ENCODE results near the gene CDH10. TPM values are rescaled to one million over a fixed set of nuclear protein-coding genes. Genes with fewer than 3 reads are reported as not detected.

Gene CDH10
- polyA plus RNA-seq, 6 donors from 2014 or later, result not detected

- ATAC-seq (ENCODE audit: low read depth in 2 of 2), result no peak
- Mint-ChIP-seq H3K9me3 (peaks cover 0 to 12% (median 4%) of the 10 kb centered on the region in 7 donors), H3K27ac (no peak overlapping the region)
Measured at GRCh38 chr5:24585751-24586150, 59.0 kb downstream of the CDH10 start.

GRCh38 chr5:24571302-24571701, 73.5 kb downstream of the CDH10 start:
- Mint-ChIP-seq H3K27ac (no peak overlapping the region), H3K4me3 (no peak overlapping the region), H3K4me1 (no peaks in the 10 kb centered on the region), H3K9me3 (peaks cover 0 to 5% (median 3%) of the 10 kb centered on the region in 7 donors), H3K27me3 (no peaks in the 10 kb centered on the region), H3K36me3 (no peaks in the 10 kb centered on the region)
- ATAC-seq (ENCODE audit: low read depth in 2 of 2) (no peak), DNase-seq (no peak)

More at GRCh38 chr5:24585751-24586150, 59.0 kb downstream of the CDH10 start:
- Mint-ChIP-seq H3K36me3 (no peaks in the 10 kb centered on the region), H3K4me3 (no peak overlapping the region), H3K4me1 (no peaks in the 10 kb centered on the region), H3K27me3 (no peaks in the 10 kb centered on the region)
- no peak for DNase-seq

- Mint-ChIP-seq H3K27me3 (no peaks in the 10 kb centered on the region), H3K27ac (no peak overlapping the region), H3K4me1 (no peaks in the 10 kb centered on the region), H3K36me3 (no peaks in the 10 kb centered on the region), H3K4me3 (no peak overlapping the region), H3K9me3 (peaks cover 0 to 5% (median under 1%) of the 10 kb centered on the region in 7 donors)
- no peak for ATAC-seq (ENCODE audit: low read depth in 2 of 2)
- no peak for DNase-seq
Measured at GRCh38 chr5:24566933-24567332, 77.8 kb downstream of the CDH10 start.

DNA sequence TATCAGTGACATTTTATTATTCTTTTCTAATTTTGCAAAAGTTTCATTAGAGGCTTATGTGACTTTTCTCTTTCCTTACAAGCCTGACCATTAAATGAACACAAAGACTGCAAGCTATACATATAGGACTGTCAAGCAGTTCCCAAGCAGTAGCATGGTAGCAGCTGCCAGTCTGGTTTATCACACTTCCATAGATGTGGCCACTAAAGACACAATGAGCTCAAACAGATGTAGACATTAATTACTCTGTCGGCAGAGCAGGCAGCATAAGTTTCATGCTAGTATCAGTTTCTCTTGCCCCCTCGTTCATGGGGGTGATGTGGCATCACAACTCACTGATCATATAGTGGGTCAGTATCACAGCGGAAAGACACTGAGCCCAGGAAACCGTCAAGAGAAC, 89.5 kb downstream of the CDH10 start:
- no peak for DNase-seq
- Mint-ChIP-seq H3K4me1 (no peaks in the 10 kb centered on the region), H3K27ac (no peak overlapping the region), H3K4me3 (no peak overlapping the region), H3K27me3 (no peaks in the 10 kb centered on the region), H3K36me3 (no peaks in the 10 kb centered on the region), H3K9me3 (peaks cover 0 to 5% (median 0%) of the 10 kb centered on the region in 7 donors)
- ATAC-seq (ENCODE audit: low read depth in 2 of 2), result no peak

- H3K36me3 Mint-ChIP-seq, result no peaks in the 10 kb centered on the region
Measured at GRCh38 chr5:24547132-24547531, 97.6 kb downstream of the CDH10 start.

DNA sequence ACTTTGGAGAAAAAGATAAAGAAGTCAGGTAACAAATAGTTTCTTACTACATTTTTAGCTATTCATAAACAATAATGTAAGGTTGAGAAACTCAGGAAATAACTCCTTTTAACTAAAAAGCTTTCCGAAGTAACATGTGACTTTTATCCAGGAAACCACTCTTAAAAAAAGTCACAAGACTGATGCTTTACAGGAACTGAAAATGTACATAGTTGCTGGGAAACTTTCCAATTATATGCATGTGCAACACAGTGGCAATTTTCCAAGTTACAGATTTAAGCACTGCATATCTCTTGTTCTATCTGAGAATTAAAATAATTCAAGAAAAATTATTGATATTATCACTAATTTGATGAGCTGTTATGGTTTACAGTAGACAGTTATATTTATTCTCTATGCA, 105.2 kb downstream of the CDH10 start:
- H3K4me3 Mint-ChIP-seq, result no peak overlapping the region
- DNase-seq, result no peak
- H3K27ac Mint-ChIP-seq, result no peak overlapping the region
- H3K4me1 Mint-ChIP-seq, result no peaks in the 10 kb centered on the region
- no peaks in the 10 kb centered on the region for H3K27me3 Mint-ChIP-seq
- H3K36me3 Mint-ChIP-seq, result no peaks in the 10 kb centered on the region
- H3K9me3 Mint-ChIP-seq, result no peaks in the 10 kb centered on the region
- no peak for ATAC-seq (ENCODE audit: low read depth in 2 of 2)

More at GRCh38 chr5:24547132-24547531, 97.6 kb downstream of the CDH10 start:
- Mint-ChIP-seq H3K27ac (no peak overlapping the region), H3K9me3 (peaks cover 0 to 5% (median 2%) of the 10 kb centered on the region in 7 donors), H3K4me3 (no peak overlapping the region), H3K4me1 (no peaks in the 10 kb centered on the region), H3K27me3 (no peaks in the 10 kb centered on the region)
- DNase-seq, result no peak
- ATAC-seq (ENCODE audit: low read depth in 2 of 2), result no peak

- Mint-ChIP-seq H3K27me3 (no peaks in the 10 kb centered on the region), H3K9me3 (no peaks in the 10 kb centered on the region), H3K36me3 (no peaks in the 10 kb centered on the region), H3K27ac (no peak overlapping the region), H3K4me1 (no peaks in the 10 kb centered on the region), H3K4me3 (no peak overlapping the region)
- DNase-seq (no peak), ATAC-seq (ENCODE audit: low read depth in 2 of 2) (no peak)
Measured at GRCh38 chr5:24538346-24538745, 106.4 kb downstream of the CDH10 start.

DNA sequence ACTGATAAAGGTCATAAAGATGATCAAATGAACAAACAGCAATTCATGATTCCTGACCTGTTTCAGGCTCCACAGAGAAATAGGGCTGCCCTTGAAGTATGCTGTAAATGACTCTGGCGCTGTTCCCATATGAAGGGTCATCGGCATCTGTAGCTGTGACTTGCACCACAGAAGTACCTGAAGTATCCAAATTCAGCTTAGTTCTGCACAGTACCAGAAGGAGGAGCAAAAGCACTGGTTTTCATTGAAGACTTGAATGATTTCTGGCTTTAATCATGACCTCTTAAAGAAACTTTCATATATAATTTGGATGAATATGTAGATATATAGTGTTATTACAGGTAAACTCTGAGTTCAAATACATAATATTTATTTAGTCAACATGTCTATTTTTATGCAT, 109.1 kb downstream of the CDH10 start:
- Mint-ChIP-seq H3K9me3 (peaks cover 0 to 3% (median 0%) of the 10 kb centered on the region in 7 donors), H3K4me3 (no peak overlapping the region), H3K27ac (no peak overlapping the region), H3K27me3 (no peaks in the 10 kb centered on the region), H3K4me1 (no peaks in the 10 kb centered on the region), H3K36me3 (no peaks in the 10 kb centered on the region)
- no peak for DNase-seq
- ATAC-seq (ENCODE audit: low read depth in 2 of 2), result no peak

- peaks cover 0 to 3% (median 0%) of the 10 kb centered on the region in 7 donors for H3K9me3 Mint-ChIP-seq
- no peaks in the 10 kb centered on the region for H3K27me3 Mint-ChIP-seq
- ATAC-seq (ENCODE audit: low read depth in 2 of 2) (no peak), DNase-seq (no peak)
- no peak overlapping the region for H3K27ac Mint-ChIP-seq
- no peaks in the 10 kb centered on the region for H3K36me3 Mint-ChIP-seq
- H3K4me1 Mint-ChIP-seq, result no peaks in the 10 kb centered on the region
- H3K4me3 Mint-ChIP-seq, result no peak overlapping the region
Measured at GRCh38 chr5:24530906-24531305, 113.9 kb downstream of the CDH10 start.

- Mint-ChIP-seq H3K4me3 (no peak overlapping the region), H3K27ac (no peak overlapping the region), H3K4me1 (no peaks in the 10 kb centered on the region), H3K9me3 (peaks cover 0 to 1% (median 0%) of the 10 kb centered on the region in 7 donors), H3K27me3 (no peaks in the 10 kb centered on the region), H3K36me3 (no peaks in the 10 kb centered on the region)
- DNase-seq (no peak), ATAC-seq (ENCODE audit: low read depth in 2 of 2) (no peak)
Measured at GRCh38 chr5:24525414-24525813, 119.4 kb downstream of the CDH10 start.

DNA sequence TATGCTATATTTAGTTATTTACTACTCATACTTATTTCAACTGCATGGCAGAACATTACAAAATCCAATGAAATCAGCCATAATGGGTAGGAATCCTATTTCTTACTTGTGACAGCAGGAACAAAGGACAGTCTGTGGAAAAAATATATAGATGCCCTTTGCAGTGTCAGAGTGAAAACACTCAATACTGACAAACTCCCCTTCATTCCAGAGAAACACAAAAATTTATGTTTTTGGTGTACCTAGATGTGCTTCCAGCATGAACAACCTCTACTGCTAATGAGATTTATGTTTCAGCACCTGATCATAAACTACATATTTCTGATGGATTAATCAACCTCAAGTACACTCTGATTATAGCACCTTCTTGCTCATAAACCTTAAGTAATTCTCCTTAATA, 132.4 kb downstream of the CDH10 start:
- ATAC-seq (ENCODE audit: low read depth in 2 of 2), result no peak
- Mint-ChIP-seq H3K36me3 (no peaks in the 10 kb centered on the region), H3K4me3 (no peak overlapping the region), H3K27me3 (no peaks in the 10 kb centered on the region), H3K9me3 (peaks cover 0 to 9% (median 3%) of the 10 kb centered on the region in 7 donors), H3K27ac (no peak overlapping the region), H3K4me1 (no peaks in the 10 kb centered on the region)
- DNase-seq, result no peak

DNA sequence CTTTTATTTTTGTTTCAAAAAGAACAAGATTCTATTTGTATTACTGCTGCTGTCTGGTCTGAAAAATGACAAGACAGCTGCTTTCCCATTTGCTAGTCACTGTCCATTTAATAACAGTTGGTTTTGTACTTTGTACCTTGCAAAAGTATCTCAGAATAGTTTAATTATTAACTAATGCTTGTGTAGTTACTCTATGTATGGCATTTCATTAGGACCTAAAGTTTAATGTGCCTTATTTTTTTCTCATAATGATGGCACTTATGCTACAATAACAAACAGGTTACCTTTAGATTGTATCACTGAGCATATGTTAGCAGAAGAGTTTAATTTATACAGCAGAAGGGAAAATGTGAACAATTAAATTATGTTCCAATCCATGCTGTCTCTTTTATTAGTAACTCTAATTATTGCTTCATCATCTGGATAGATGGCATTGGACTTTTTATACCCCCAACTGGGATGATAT, 134.2 kb downstream of the CDH10 start:
- Mint-ChIP-seq H3K4me3 (no peak overlapping the region), H3K9me3 (peaks cover 0 to 7% (median 3%) of the 10 kb centered on the region in 7 donors), H3K27ac (no peak overlapping the region), H3K27me3 (no peaks in the 10 kb centered on the region), H3K4me1 (no peaks in the 10 kb centered on the region), H3K36me3 (no peaks in the 10 kb centered on the region)
- ATAC-seq (ENCODE audit: low read depth in 2 of 2) (no peak), DNase-seq (no peak)

DNA sequence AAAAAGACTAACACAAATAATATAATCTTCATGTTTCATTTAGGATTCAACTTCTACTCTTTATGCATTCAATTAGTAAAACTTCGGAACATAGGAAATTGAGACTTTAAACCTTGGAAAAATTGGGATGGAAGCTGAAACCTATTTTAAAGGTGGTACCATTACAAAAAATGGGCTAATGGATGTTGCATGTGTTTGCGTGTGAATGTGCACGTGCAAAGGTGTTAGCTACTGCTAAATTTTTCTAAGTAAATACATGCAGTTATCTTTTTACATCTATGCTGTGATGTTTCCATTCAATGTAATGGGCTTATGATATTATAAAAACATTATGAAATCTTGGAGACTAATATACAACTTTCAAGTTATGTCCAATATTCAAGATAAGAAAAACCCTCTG, 134.8 kb downstream of the CDH10 start:
- DNase-seq (no peak), ATAC-seq (ENCODE audit: low read depth in 2 of 2) (no peak)
- H3K9me3 Mint-ChIP-seq, result peaks cover 0 to 7% (median 2%) of the 10 kb centered on the region in 7 donors
- H3K4me3 Mint-ChIP-seq, result no peak overlapping the region
- H3K36me3 Mint-ChIP-seq, result no peaks in the 10 kb centered on the region
- no peaks in the 10 kb centered on the region for H3K27me3 Mint-ChIP-seq
- no peak overlapping the region for H3K27ac Mint-ChIP-seq
- no peaks in the 10 kb centered on the region for H3K4me1 Mint-ChIP-seq

DNA sequence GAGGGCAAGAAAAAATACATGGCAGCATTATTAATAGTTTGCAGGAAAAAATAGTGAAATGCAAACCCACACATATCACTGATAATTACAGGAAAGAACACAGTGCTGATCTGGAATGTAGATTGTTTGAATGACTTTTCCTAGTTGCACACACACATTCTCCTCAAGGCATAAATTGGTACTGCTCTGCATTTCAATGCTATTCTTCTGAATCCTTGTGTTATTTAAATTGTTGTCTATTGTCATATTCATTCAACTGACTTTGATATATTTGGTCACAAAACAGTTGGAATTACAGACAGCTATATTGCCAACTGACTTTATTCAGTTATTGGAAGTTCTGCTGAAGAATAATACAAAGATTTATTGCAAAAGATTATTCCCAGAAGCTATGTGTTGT, 139.5 kb downstream of the CDH10 start:
- Mint-ChIP-seq H3K36me3 (no peaks in the 10 kb centered on the region), H3K4me3 (no peak overlapping the region), H3K4me1 (no peaks in the 10 kb centered on the region), H3K27me3 (no peaks in the 10 kb centered on the region), H3K27ac (no peak overlapping the region), H3K9me3 (peaks cover 0 to 4% (median 0%) of the 10 kb centered on the region in 7 donors)
- DNase-seq, result no peak
- ATAC-seq (ENCODE audit: low read depth in 2 of 2), result no peak

DNA sequence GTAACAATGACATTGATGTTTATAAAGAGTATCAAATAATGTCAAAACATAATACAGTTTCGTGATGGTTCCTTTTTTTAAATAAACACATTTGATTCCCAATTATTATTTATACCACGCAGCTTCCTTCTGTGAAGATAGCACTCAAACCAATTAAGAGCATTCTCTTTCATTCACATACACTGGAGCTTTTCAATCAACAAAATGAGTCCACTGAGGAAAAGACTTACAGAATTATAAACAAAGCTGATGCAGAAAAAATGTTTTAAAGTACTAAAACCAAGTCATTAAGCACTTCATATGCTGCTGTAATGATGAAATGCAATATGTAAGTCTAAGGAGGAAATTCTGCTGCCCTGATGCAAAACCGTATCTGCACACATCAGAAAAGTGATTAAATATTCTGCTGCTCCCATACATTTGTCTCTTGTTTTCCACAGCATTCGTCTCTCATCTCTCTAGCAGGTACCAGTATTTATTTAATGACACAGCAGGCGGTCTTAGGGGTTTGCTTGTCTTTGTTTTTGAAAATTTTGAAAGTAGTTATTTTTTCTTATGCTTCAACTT, 147.1 kb downstream of the CDH10 start:
- no peaks in the 10 kb centered on the region for H3K36me3 Mint-ChIP-seq
- peaks cover 0 to 2% (median 0%) of the 10 kb centered on the region in 7 donors for H3K9me3 Mint-ChIP-seq
- no peak overlapping the region for H3K4me3 Mint-ChIP-seq
- H3K27me3 Mint-ChIP-seq, result no peaks in the 10 kb centered on the region
- DNase-seq (no peak), ATAC-seq (ENCODE audit: low read depth in 2 of 2) (no peak)
- no peaks in the 10 kb centered on the region for H3K4me1 Mint-ChIP-seq
- H3K27ac Mint-ChIP-seq, result no peak overlapping the region
